Measurements from ENCODE around the gene CPM.

GRCh38 chr12:68950511-68950910, 17.5 kb upstream of the CPM start:
- TF ChIP-seq CTCF (IDR thresholded peaks at IDR 0.05; ENCODE audit: low read depth, low read length, missing input control) (no peak), ZBTB33 (IDR thresholded peaks at IDR 0.05) (no peak), RAD21 (IDR thresholded peaks at IDR 0.05) (no peak)
